Stomach (tissue), 9 donors: Measurements from ENCODE around the gene TSPAN33. TPM values are rescaled to one million over a fixed set of nuclear protein-coding genes. Genes with fewer than 3 reads are reported as not detected.

Source experiments
- DNase-seq, 2 donors: peaks; one replicate each; pipeline versions ENCODE4 v3.0.0 to v3.0.0-alpha.2; 2013 to 2019
- H3K27ac ChIP-seq, 5 donors: fragments of 200-600 bp in 4 of 5; sonication (generic) in 4 of 5; one replicate each; pipeline ENCODE4 v1.5.1; 2013 to 2019; ENCODE audit warnings: mild to moderate bottlenecking in 1 of 5, moderate library complexity in 1 of 5
- H3K27me3 ChIP-seq, 3 donors: fragments of 200-600 bp; sonication (generic); one replicate each; pipeline ENCODE4 v1.5.1; 2017 to 2019; ENCODE audit warnings: mixed run types in 1 of 3
- H3K36me3 ChIP-seq, 4 donors: fragments of 200-600 bp; sonication (generic); 1 replicate in 3 of 4; 2 replicates in 1 of 4; pipeline ENCODE4 v1.5.1; 2016 to 2019
- H3K4me1 ChIP-seq, 4 donors: fragments of 200-600 bp; sonication (generic); one replicate each; pipeline ENCODE4 v1.5.1; 2016 to 2019
- H3K4me3 ChIP-seq, 4 donors: fragments of 200-600 bp; sonication (generic) in 3 of 4; one replicate each; pipeline ENCODE4 v1.5.1; 2016 to 2019; ENCODE audit warnings: mild to moderate bottlenecking in 1 of 4
- H3K9me3 ChIP-seq, 4 donors: fragments of 200-600 bp; sonication (generic); one replicate each; pipeline ENCODE4 v1.5.1; 2016 to 2019
- EP300 ChIP-seq: sonication (generic); formaldehyde crosslinking; IDR thresholded peaks from one replicate; pipeline ENCODE4 v1.6.1; 2017; ENCODE audit warnings: antibody characterized with exemption
- POLR2A ChIP-seq, 4 donors: fragments of 450-650 bp; IDR thresholded peaks; one replicate each; pipeline ENCODE4 v1.6.1; 2016; ENCODE audit warnings: antibody characterized with exemption in 4 of 4, control low read depth in 2 of 4, mild to moderate bottlenecking in 1 of 4, moderate library complexity in 1 of 4
- POLR2AphosphoS5 ChIP-seq, 3 donors: sonication (generic); formaldehyde crosslinking; IDR thresholded peaks; one replicate each; pipeline ENCODE4 v1.6.1; 2016; ENCODE audit warnings: antibody characterized with exemption in 3 of 3
- WGBS, 5 donors: extraction: QIAGEN DNeasy Blood & Tissue Kit in 3 of 5; methylation state at CpG; one replicate each; pipeline versions ENCODE4 v1.1.5 to v1.1.7; 2013 to 2018; 5-methylcytosine and 5-hydroxymethylcytosine counted together
- intact Hi-C: fragments of 100-400 bp; cut with DNase I; formaldehyde crosslinking; loops from one replicate; pipeline ENCODE4 v1.15.1; 2023; ENCODE audit warnings: low total_unique reads
- polyA plus RNA-seq, 3 donors: library from polyadenylated mRNA; stranded (reverse); fragments of 200-250 nt; gene quantifications; one replicate each; pipeline ENCODE4 v1.2.3, GENCODE V29; 2013
- total RNA-seq, 5 donors: library from RNA; depleted of rRNA; stranded (reverse); fragments of >200 nt; gene quantifications; one replicate each; pipeline versions ENCODE4 v1.1.0 to v1.2.3, GENCODE V29; 2014 to 2016
- TF ChIP-seq, protein P1 (sequence below), 7 experiments: fragments of 450-650 bp in 4 of 7; fragments of 200-600 bp in 3 of 7; sonication (generic) in 3 of 7; IDR thresholded peaks; one replicate each; pipeline ENCODE4 v1.5.1; 2016 to 2019; ENCODE audit warnings: antibody characterized with exemption in 7 of 7, control low read depth in 2 of 7, mild to moderate bottlenecking in 1 of 7
- donor health status: healthy with polysubstance abuse.
- donor health status: Bipolar disorder and iron deficiency.
- donor health status: healthy.

The TSPAN33 gene
- total and polyA plus RNA-seq, 8 donors = 1.8 to 20.9 (median 8.5) TPM

DNA sequence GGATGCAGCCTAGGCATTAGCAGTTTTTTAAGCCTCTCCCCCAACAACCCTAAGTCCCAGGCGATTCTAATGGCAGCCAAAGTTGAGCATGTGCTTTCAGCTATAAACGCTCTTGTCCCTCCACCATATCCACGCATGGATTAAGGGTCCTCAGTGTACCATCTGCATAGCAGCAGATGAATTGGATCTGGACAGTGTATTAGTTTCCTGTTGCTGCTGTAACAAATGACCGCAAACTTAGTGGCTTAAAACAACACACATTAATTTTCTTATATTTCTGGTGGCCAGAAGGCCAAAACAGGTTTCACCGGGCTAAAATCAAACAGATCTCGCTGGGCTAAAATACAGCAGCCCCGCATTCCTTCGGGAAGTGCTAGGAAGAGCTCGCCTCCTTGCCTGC lies 13.1 kb downstream of the TSPAN33 start:
- WGBS, 5 donors = 90 to 96% (median 95%) methylated on average over 9 of the region's 9 CpGs

DNA sequence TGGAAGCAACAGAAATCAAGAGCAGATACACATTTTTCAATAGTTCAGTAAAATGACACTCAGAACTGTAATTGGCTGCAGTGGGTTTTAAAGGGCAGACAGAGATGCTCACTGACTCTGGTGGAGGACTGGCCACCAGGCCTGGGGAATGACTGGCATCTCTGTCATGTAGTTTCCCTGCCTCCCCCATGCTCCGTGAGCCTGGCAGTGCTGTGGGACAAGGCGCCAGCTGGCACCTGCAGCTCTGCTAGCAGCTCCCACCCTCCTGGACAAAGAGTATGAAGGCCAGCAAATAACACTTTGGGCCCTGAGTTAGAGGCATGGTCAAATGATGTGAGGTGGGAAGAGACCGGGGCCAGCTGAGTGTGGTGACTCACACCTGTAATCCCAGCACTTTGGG lies 15.0 kb downstream of the TSPAN33 start:
- Histone ChIP-seq H3K36me3 (peaks cover 0 to 6% (median 0%) of the 10 kb centered on the region in 4 donors), H3K9me3 (no peaks in the 10 kb centered on the region), H3K27me3 (peaks cover 0 to 4% (median 0%) of the 10 kb centered on the region in 3 donors), H3K4me1 (no peaks in the 10 kb centered on the region), H3K4me3 (no peak overlapping the region), H3K27ac (no peak overlapping the region)
- 66 to 90% (median 76%) methylated on average over 3 of the region's 3 CpGs for WGBS, 5 donors
- intact Hi-C loops = no loop called here
- no peak for DNase-seq
- TF ChIP-seq EP300 (no peak), POLR2A (IDR thresholded peaks at IDR 0.05) (no peak), POLR2AphosphoS5 (IDR thresholded peaks at IDR 0.05) (no peak)

More for the DNA sequence above, 13.1 kb downstream of the TSPAN33 start:
- Histone ChIP-seq H3K36me3 (peaks cover 0 to 5% (median 0%) of the 10 kb centered on the region in 4 donors), H3K27me3 (peaks cover 0 to 4% (median 0%) of the 10 kb centered on the region in 3 donors), H3K4me3 (no peak overlapping the region), H3K4me1 (no peaks in the 10 kb centered on the region), H3K9me3 (no peaks in the 10 kb centered on the region), H3K27ac (no peak overlapping the region)
- no peak for TF ChIP-seq EP300
- intact Hi-C loops = no loop called here
- no peak for DNase-seq

DNA sequence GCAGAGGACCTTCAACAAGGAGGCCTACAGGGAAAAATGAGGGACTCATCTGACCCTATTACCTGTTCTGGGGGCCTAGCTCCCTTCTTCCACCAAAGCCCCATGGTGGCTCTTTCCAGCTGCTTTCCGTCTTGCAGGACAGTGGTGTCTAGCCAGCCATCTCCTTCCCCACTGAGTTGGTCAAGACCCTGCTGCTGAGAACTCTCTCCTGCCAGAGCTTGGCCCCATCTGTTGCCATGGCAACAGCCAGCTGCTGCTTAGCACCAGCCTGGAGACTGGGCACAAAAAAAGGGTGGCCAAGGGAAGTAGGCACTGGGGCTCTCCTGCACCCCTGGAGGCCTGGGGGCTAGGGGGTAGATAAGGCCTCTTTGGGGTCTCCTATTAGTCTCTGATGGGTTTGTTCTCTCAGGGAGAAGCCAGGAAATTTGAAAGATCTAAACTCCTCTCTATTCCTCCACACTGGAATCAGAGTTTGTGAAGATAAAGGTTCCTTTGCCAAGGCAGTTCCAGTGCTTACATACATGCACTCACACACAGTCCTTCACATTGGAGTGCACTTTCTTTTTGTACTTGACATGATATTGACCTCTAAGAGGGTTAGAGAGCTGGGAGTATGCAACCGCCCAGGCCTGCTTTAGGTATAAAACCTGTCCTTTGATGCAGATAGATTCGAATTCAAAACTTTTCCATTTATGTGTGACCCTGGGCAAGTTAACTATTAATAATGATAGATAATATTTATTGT lies 15.8 kb downstream of the TSPAN33 start:
- intact Hi-C loops = no loop called here
- H3K9me3 ChIP-seq = no peaks in the 10 kb centered on the region
- DNase-seq = peak in 1 of 2 donors; percentile 50
- H3K36me3 ChIP-seq = peaks cover 0 to 6% (median 0%) of the 10 kb centered on the region in 4 donors
- TF ChIP-seq POLR2AphosphoS5 (IDR thresholded peaks at IDR 0.05) (no peak), EP300 (no peak), POLR2A (IDR thresholded peaks at IDR 0.05) (no peak)
- TF ChIP-seq, protein P1, sequence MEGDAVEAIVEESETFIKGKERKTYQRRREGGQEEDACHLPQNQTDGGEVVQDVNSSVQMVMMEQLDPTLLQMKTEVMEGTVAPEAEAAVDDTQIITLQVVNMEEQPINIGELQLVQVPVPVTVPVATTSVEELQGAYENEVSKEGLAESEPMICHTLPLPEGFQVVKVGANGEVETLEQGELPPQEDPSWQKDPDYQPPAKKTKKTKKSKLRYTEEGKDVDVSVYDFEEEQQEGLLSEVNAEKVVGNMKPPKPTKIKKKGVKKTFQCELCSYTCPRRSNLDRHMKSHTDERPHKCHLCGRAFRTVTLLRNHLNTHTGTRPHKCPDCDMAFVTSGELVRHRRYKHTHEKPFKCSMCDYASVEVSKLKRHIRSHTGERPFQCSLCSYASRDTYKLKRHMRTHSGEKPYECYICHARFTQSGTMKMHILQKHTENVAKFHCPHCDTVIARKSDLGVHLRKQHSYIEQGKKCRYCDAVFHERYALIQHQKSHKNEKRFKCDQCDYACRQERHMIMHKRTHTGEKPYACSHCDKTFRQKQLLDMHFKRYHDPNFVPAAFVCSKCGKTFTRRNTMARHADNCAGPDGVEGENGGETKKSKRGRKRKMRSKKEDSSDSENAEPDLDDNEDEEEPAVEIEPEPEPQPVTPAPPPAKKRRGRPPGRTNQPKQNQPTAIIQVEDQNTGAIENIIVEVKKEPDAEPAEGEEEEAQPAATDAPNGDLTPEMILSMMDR (IDR thresholded peaks at IDR 0.05) = no peak
- WGBS, 5 donors = 83 to 94% (median 90%) methylated on average over 3 of the region's 3 CpGs
- no peaks in the 10 kb centered on the region for H3K4me1 ChIP-seq
- H3K27ac ChIP-seq = no peak overlapping the region
- H3K27me3 ChIP-seq = peaks cover 0 to 4% (median 0%) of the 10 kb centered on the region in 3 donors
- H3K4me3 ChIP-seq = no peak overlapping the region

DNA sequence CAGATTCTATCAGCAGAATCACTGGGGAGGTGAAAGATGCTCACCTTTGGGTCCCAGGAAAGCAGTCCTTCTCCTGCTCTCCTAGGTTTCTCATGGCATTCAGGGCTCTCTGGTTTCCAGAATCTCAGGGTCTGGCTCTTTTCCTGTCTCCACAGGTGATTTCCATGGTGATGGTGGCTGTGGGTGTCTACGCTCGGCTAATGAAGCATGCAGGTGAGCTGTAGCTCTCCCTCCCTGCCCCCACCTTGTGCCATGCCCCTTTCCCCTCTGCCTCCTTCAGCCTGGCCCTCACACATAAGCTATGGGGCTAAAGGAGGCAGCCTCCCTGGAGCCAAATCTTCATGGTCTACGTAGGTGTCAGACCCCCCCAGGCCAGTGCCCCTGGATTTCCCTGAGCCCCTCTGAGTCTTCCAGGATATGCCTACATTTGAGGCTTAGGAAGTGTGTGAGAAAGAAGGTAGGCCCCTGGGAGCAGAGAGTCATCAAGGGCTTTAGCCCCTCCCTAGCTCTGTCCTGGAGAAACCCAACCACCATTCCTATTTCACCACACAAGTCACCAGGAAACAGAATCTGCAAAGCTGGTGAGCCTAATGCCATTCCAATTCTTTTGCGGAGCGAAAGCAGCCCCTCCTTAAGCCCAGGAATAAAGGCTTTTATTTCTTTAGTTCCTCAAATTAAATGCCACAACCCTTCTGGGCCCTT lies 17.2 kb downstream of the TSPAN33 start:
- Histone ChIP-seq H3K4me3 (no peak overlapping the region), H3K4me1 (no peaks in the 10 kb centered on the region), H3K36me3 (peaks cover 0 to 6% (median 0%) of the 10 kb centered on the region in 4 donors), H3K27ac (no peak overlapping the region), H3K27me3 (peaks cover 0 to 4% (median 0%) of the 10 kb centered on the region in 3 donors), H3K9me3 (no peaks in the 10 kb centered on the region)
- no peak for TF ChIP-seq POLR2A (IDR thresholded peaks at IDR 0.05)
- TF ChIP-seq POLR2AphosphoS5 (IDR thresholded peaks at IDR 0.05) = no peak
- TF ChIP-seq EP300 = no peak
- TF ChIP-seq, protein P1 (IDR thresholded peaks at IDR 0.05) = no peak
- no peak for DNase-seq
- intact Hi-C loops = no loop called here
- WGBS, 5 donors = 75 to 95% (median 83%) methylated on average over 3 to 5 of the region's 5 CpGs

DNA sequence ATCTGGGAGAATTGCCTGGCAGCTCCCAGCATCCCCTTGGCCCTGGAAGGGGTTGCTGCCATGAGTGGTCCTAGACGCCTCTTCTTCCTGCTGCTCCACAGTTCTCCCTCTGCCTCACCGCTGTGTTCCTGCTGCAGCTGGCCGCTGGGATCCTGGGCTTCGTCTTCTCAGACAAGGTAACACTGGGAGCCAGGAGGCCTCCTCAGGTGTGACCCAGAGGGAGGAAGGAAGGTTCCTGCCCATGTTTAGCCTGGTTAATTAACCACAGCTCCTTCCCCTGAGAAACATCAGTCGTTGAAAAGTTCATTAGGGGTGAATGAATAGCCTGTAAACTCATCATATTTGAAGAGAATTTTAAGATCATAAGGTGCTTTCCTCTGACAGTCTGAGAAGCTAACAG lies 18.2 kb downstream of the TSPAN33 start:
- Histone ChIP-seq H3K27ac (no peak overlapping the region), H3K27me3 (peaks cover 0 to 4% (median 0%) of the 10 kb centered on the region in 3 donors), H3K9me3 (no peaks in the 10 kb centered on the region), H3K36me3 (peaks cover 0 to 6% (median 0%) of the 10 kb centered on the region in 4 donors), H3K4me1 (no peaks in the 10 kb centered on the region), H3K4me3 (no peak overlapping the region)
- intact Hi-C loops = no loop called here
- TF ChIP-seq POLR2A (IDR thresholded peaks at IDR 0.05) (no peak), POLR2AphosphoS5 (IDR thresholded peaks at IDR 0.05) (no peak), EP300 (no peak)
- TF ChIP-seq, protein P1 (IDR thresholded peaks at IDR 0.05) = no peak
- WGBS, 5 donors = 69 to 89% (median 81%) methylated on average over 4 to 5 of the region's 5 CpGs
- DNase-seq = no peak
